Adipocyte (in vitro differentiated cells): Measurements from ENCODE around the gene TMEM106C.

Source experiments
- DNase-seq: peaks from one replicate; pipeline ENCODE4 v3.0.0-alpha.2; 2015; ENCODE audit warnings: low read depth
- H3K27me3 ChIP-seq: replicated peaks from 2 replicates; pipeline ENCODE4 v1.7.0; 2013; ENCODE audit warnings: mild to moderate bottlenecking, low read length, moderate library complexity; ENCODE audit not compliant: control insufficient read depth, insufficient read depth
- H3K36me3 ChIP-seq: 2 replicates; pipeline ENCODE4 v1.7.0; 2013; ENCODE audit warnings: low read length, mild to moderate bottlenecking, moderate library complexity; ENCODE audit not compliant: control insufficient read depth, insufficient read depth, severe bottlenecking
- H3K4me1 ChIP-seq: 2 replicates; pipeline ENCODE4 v1.7.0; 2013; ENCODE audit warnings: mild to moderate bottlenecking, low read length, moderate library complexity; ENCODE audit not compliant: control insufficient read depth, insufficient read depth
- H3K4me3 ChIP-seq: 2 replicates; pipeline ENCODE4 v1.7.0; 2013; ENCODE audit warnings: mild to moderate bottlenecking, low read length, moderate library complexity
- H3K9ac ChIP-seq: 2 replicates; pipeline ENCODE4 v1.7.0; 2013; ENCODE audit warnings: mild to moderate bottlenecking, low read length, moderate library complexity
- H3K9me3 ChIP-seq: 2 replicates; pipeline ENCODE4 v1.7.0; 2013; ENCODE audit warnings: mild to moderate bottlenecking, low read length, moderate library complexity; ENCODE audit not compliant: control insufficient read depth

TMEM106C gene

GRCh38 chr12:47973870-47974269 is 10.5 kb downstream of the TMEM106C start:
- H3K4me3 ChIP-seq, result no peak overlapping the region
- H3K27me3 ChIP-seq, result peaks cover 28% of the 10 kb centered on the region
- no peak overlapping the region for H3K9ac ChIP-seq
- H3K9me3 ChIP-seq, result peaks cover 8% of the 10 kb centered on the region
- H3K4me1 ChIP-seq, result peaks cover under 1% of the 10 kb centered on the region
- DNase-seq, result no peak
- no peaks in the 10 kb centered on the region for H3K36me3 ChIP-seq

- H3K36me3 ChIP-seq, result no peaks in the 10 kb centered on the region
- H3K27me3 ChIP-seq, result peaks cover 40% of the 10 kb centered on the region
- peaks cover 11% of the 10 kb centered on the region for H3K9me3 ChIP-seq
- H3K4me3 ChIP-seq, result no peak overlapping the region
- no peak for DNase-seq
- no peak overlapping the region for H3K9ac ChIP-seq
- no peaks in the 10 kb centered on the region for H3K4me1 ChIP-seq
These were observed 11.7 kb downstream of the TMEM106C start for GRCh38 chr12:47975036-47975620.

GRCh38 chr12:47975816-47976215 is 12.4 kb downstream of the TMEM106C start:
- no peaks in the 10 kb centered on the region for H3K4me1 ChIP-seq
- no peak overlapping the region for H3K9ac ChIP-seq

GRCh38 chr12:47977046-47977771 is 13.8 kb downstream of the TMEM106C start:
- Histone ChIP-seq H3K9me3 (peaks cover 11% of the 10 kb centered on the region), H3K4me3 (no peak overlapping the region), H3K9ac (no peak overlapping the region), H3K36me3 (no peaks in the 10 kb centered on the region), H3K27me3 (peaks cover 61% of the 10 kb centered on the region), H3K4me1 (no peaks in the 10 kb centered on the region)
- no peak for DNase-seq

More at GRCh38 chr12:47975816-47976215, 12.4 kb downstream of the TMEM106C start:
- no peaks in the 10 kb centered on the region for H3K36me3 ChIP-seq
- peaks cover 47% of the 10 kb centered on the region for H3K27me3 ChIP-seq
- no peak overlapping the region for H3K4me3 ChIP-seq
- DNase-seq, result no peak
- peaks cover 11% of the 10 kb centered on the region for H3K9me3 ChIP-seq

GRCh38 chr12:47977772-47978597 is 14.6 kb downstream of the TMEM106C start:
- H3K4me3 ChIP-seq, result no peak overlapping the region
- H3K36me3 ChIP-seq, result no peaks in the 10 kb centered on the region
- peaks cover 67% of the 10 kb centered on the region for H3K27me3 ChIP-seq
- H3K4me1 ChIP-seq, result no peaks in the 10 kb centered on the region
- H3K9ac ChIP-seq, result no peak overlapping the region
- no peak for DNase-seq
- peaks cover 11% of the 10 kb centered on the region for H3K9me3 ChIP-seq

GRCh38 chr12:47978598-47978873 is 15.1 kb downstream of the TMEM106C start:
- Histone ChIP-seq H3K4me1 (no peaks in the 10 kb centered on the region), H3K9ac (no peak overlapping the region), H3K36me3 (no peaks in the 10 kb centered on the region), H3K9me3 (peaks cover 11% of the 10 kb centered on the region), H3K4me3 (no peak overlapping the region), H3K27me3 (peaks cover 71% of the 10 kb centered on the region)
- DNase-seq, result no peak

GRCh38 chr12:47979166-47979565 is 15.8 kb downstream of the TMEM106C start:
- Histone ChIP-seq H3K27me3 (peaks cover 70% of the 10 kb centered on the region), H3K9ac (no peak overlapping the region), H3K9me3 (peaks cover 11% of the 10 kb centered on the region), H3K4me3 (no peak overlapping the region), H3K4me1 (no peaks in the 10 kb centered on the region), H3K36me3 (no peaks in the 10 kb centered on the region)
- no peak for DNase-seq

- DNase-seq, result no peak
- H3K27me3 ChIP-seq, result peaks cover 69% of the 10 kb centered on the region
- H3K36me3 ChIP-seq, result no peaks in the 10 kb centered on the region
- no peak overlapping the region for H3K9ac ChIP-seq
- H3K4me1 ChIP-seq, result no peaks in the 10 kb centered on the region
- peaks cover 11% of the 10 kb centered on the region for H3K9me3 ChIP-seq
- H3K4me3 ChIP-seq, result no peak overlapping the region
These were observed 16.3 kb downstream of the TMEM106C start for GRCh38 chr12:47979686-47980085.

- DNase-seq, result no peak
- Histone ChIP-seq H3K9me3 (peaks cover 11% of the 10 kb centered on the region), H3K36me3 (no peaks in the 10 kb centered on the region), H3K9ac (no peak overlapping the region), H3K4me1 (no peaks in the 10 kb centered on the region), H3K4me3 (no peak overlapping the region), H3K27me3 (peaks cover 73% of the 10 kb centered on the region)
These were observed 16.8 kb downstream of the TMEM106C start for GRCh38 chr12:47980197-47980596.

- H3K9ac ChIP-seq, result no peak overlapping the region
- H3K4me1 ChIP-seq, result no peaks in the 10 kb centered on the region
- peaks cover 11% of the 10 kb centered on the region for H3K9me3 ChIP-seq
- DNase-seq, result no peak
- H3K27me3 ChIP-seq, result peaks cover 73% of the 10 kb centered on the region
- no peaks in the 10 kb centered on the region for H3K36me3 ChIP-seq
- no peak overlapping the region for H3K4me3 ChIP-seq
These were observed 17.5 kb downstream of the TMEM106C start for GRCh38 chr12:47980779-47981495.
